PFSK-1 (cell line): ENCODE measurements around the gene THEM4.

Experiments
- FOXP2 ChIP-seq: optimal IDR thresholded peaks from 2 replicates; pipeline ENCODE3; 2011; ENCODE audit warnings: borderline replicate concordance, control low read depth, inconsistent platforms; ENCODE audit not compliant: insufficient read depth; ENCODE audit errors: extremely low read length, extremely low read depth
- POLR2AphosphoS5 ChIP-seq: IDR thresholded peaks from 2 replicates; pipeline ENCODE4 v1.6.1; 2012; ENCODE audit warnings: low read depth, mild to moderate bottlenecking, control low read depth, low read length, moderate library complexity
- SIN3A ChIP-seq: IDR thresholded peaks from 2 replicates; pipeline ENCODE4 v1.6.1; 2012; ENCODE audit warnings: mild to moderate bottlenecking, low read length, moderate library complexity, borderline replicate concordance; ENCODE audit not compliant: insufficient read depth
- TAF1 ChIP-seq: IDR thresholded peaks from 2 replicates; pipeline ENCODE4 v1.6.1; 2012; ENCODE audit warnings: low read length, control low read depth, borderline replicate concordance; ENCODE audit not compliant: insufficient read depth
- TF ChIP-seq, protein P1 (sequence below), 2 experiments: IDR thresholded peaks; 2 replicates each; pipeline versions ENCODE4 v1.6.1 to v1.8.0; 2011 to 2012; ENCODE audit warnings: low read depth in 2 of 2, low read length in 2 of 2, control low read depth in 1 of 2, inconsistent platforms in 1 of 2, mild to moderate bottlenecking in 1 of 2, moderate library complexity in 1 of 2; ENCODE audit not compliant: insufficient read depth in 1 of 2

Gene THEM4

GRCh38 chr1:151846062-151846568 is 63.2 kb downstream of the THEM4 start:
- TF ChIP-seq SIN3A = no peak
- TF ChIP-seq POLR2AphosphoS5 = no peak
- no peak for TF ChIP-seq FOXP2

DNA sequence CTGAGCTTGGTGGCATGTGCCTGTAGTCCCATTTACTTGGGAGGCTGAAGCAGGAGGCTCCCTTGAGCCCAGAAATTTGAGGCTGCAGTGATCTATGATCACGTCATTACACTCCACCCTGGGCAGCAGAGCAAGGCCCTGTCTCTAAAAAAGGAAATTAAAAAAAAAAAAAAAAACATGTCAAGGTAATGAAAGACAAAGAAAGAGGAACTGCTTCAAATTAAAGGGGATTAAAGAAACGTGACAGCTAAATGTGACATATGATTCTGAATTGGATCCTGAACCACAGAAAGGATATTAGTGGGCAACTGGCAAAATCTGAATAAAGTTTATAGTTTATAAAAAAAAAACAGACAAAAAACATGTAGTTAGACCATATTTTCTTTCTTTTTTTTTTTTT is 65.9 kb downstream of the THEM4 start:
- TF ChIP-seq, protein P1, sequence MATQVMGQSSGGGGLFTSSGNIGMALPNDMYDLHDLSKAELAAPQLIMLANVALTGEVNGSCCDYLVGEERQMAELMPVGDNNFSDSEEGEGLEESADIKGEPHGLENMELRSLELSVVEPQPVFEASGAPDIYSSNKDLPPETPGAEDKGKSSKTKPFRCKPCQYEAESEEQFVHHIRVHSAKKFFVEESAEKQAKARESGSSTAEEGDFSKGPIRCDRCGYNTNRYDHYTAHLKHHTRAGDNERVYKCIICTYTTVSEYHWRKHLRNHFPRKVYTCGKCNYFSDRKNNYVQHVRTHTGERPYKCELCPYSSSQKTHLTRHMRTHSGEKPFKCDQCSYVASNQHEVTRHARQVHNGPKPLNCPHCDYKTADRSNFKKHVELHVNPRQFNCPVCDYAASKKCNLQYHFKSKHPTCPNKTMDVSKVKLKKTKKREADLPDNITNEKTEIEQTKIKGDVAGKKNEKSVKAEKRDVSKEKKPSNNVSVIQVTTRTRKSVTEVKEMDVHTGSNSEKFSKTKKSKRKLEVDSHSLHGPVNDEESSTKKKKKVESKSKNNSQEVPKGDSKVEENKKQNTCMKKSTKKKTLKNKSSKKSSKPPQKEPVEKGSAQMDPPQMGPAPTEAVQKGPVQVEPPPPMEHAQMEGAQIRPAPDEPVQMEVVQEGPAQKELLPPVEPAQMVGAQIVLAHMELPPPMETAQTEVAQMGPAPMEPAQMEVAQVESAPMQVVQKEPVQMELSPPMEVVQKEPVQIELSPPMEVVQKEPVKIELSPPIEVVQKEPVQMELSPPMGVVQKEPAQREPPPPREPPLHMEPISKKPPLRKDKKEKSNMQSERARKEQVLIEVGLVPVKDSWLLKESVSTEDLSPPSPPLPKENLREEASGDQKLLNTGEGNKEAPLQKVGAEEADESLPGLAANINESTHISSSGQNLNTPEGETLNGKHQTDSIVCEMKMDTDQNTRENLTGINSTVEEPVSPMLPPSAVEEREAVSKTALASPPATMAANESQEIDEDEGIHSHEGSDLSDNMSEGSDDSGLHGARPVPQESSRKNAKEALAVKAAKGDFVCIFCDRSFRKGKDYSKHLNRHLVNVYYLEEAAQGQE (IDR thresholded peaks at IDR 0.05; ENCODE audit: insufficient read depth in 1 of 2, low read depth in 2 of 2, low read length in 2 of 2) = no peak
- TF ChIP-seq POLR2AphosphoS5 (no peak), FOXP2 (no peak), TAF1 (no peak), SIN3A (no peak)

GRCh38 chr1:151841141-151841540 is 68.2 kb downstream of the THEM4 start:
- no peak for TF ChIP-seq TAF1

DNA sequence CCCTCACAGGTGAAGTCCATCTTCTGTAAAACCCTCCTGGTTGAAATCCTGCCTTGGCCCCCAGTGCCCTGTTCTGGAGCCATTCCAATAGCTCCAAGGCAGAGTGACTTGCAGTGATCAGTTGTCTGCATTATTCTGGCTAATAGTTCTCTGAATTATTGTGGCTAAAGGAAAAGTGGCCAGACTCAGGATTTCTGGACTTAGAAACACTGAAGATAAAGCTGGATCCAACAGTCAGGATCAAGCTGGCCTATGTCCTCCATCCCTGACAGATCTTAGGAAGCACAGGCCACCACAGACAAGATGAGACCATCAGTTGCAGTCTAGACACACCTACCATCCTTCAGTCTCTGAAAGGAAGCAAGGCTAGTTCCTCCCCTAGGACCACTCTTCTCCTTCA is 68.9 kb downstream of the THEM4 start:
- TF ChIP-seq POLR2AphosphoS5 (no peak), SIN3A (no peak), FOXP2 (no peak), TAF1 (no peak)
- TF ChIP-seq, protein P1 (IDR thresholded peaks at IDR 0.05; ENCODE audit: insufficient read depth in 1 of 2, low read depth in 2 of 2, low read length in 2 of 2) = no peak

- no peak for TF ChIP-seq POLR2AphosphoS5
- no peak for TF ChIP-seq SIN3A
- TF ChIP-seq, protein P1 (IDR thresholded peaks at IDR 0.05; ENCODE audit: insufficient read depth in 1 of 2, low read depth in 2 of 2, low read length in 2 of 2) = no peak
- no peak for TF ChIP-seq FOXP2
- TF ChIP-seq TAF1 = no peak
Observed at GRCh38 chr1:151839457-151840403, 69.6 kb downstream of the THEM4 start, which contains the start of gene C2CD4D. TSS of gene C2CD4D (minus strand) at chr1:151839820. CDS start at chr1:151838989, 831 bp downstream.

GRCh38 chr1:151839082-151839412 is 70.3 kb downstream of the THEM4 start:
- TF ChIP-seq SIN3A = no peak
- no peak for TF ChIP-seq TAF1
- no peak for TF ChIP-seq POLR2AphosphoS5
- TF ChIP-seq FOXP2 = no peak
- TF ChIP-seq, protein P1 (IDR thresholded peaks at IDR 0.05; ENCODE audit: insufficient read depth in 1 of 2, low read depth in 2 of 2, low read length in 2 of 2) = no peak
